Endothelial cell of umbilical vein (primary cell): ENCODE results near the gene LAMP1. TPM values are rescaled to one million over a fixed set of nuclear protein-coding genes. Genes with fewer than 3 reads are reported as not detected.

Experiments
- BruUV-seq: library from RNA; stranded (reverse); fragments of 400-500 nt; replicated peaks from 2 replicates; lab custom pipeline; 2021; lab: Mats Ljungman, UMichigan
- CTCF ChIA-PET: fragments of 300-600, 350-600 bp; sonication (Branson Sonifier 250); formaldehyde crosslinking; loops from one replicate; lab custom pipeline; 2021; ENCODE audit warnings: antibody characterized with exemption, inconsistent platforms; lab: Charles Lee
- POLR2A ChIA-PET: fragments of 300-600, 350-600 bp; sonication (Branson Sonifier 250); formaldehyde crosslinking; loops from one replicate; lab custom pipeline; 2021; ENCODE audit warnings: antibody characterized with exemption, inconsistent platforms; lab: Charles Lee
- DNase-seq: peaks from one replicate; pipeline ENCODE4 v3.0.0-alpha.2; 2011; ENCODE audit warnings: low read depth, low spot score
- FAIRE-seq: peaks from 2 replicates; lab custom pipeline; 2011; peaks lifted over from hg19 to GRCh38; lab: Jason Lieb, UNC
- H2AFZ ChIP-seq: 2 replicates; pipeline ENCODE4 v1.6.0; 2012; ENCODE audit warnings: low read depth, low read length, control low read depth, inconsistent platforms
- H3K27ac ChIP-seq: 2 replicates; pipeline ENCODE4 v1.5.1; 2011; ENCODE audit warnings: low read depth, mild to moderate bottlenecking, control low read depth, low read length, moderate library complexity; ENCODE audit not compliant: insufficient read depth
- H3K27me3 ChIP-seq, 2 experiments: 2 replicates each; pipeline versions ENCODE4 v1.6.0 to v1.6.1; 2011; ENCODE audit warnings: low read length in 2 of 2, mixed read lengths in 1 of 2; ENCODE audit not compliant: control insufficient read depth in 2 of 2, insufficient read depth in 2 of 2
- H3K36me3 ChIP-seq, 2 experiments: 2 replicates in 1 of 2; 3 replicates in 1 of 2; pipeline ENCODE4 v1.5.1; 2011; ENCODE audit warnings: low read length in 2 of 2, mild to moderate bottlenecking in 1 of 2, moderate library complexity in 1 of 2; ENCODE audit not compliant: control insufficient read depth in 2 of 2, insufficient read depth in 2 of 2; ENCODE audit errors: extremely low read depth in 1 of 2
- H3K4me1 ChIP-seq: 3 replicates; pipeline ENCODE4 v1.5.1; 2011; ENCODE audit warnings: mild to moderate bottlenecking, low read length; ENCODE audit not compliant: control insufficient read depth, insufficient read depth; ENCODE audit errors: extremely low read depth
- H3K4me2 ChIP-seq: 2 replicates; pipeline ENCODE4 v1.6.1; 2011; ENCODE audit warnings: low read length, control low read depth, mixed read lengths; ENCODE audit not compliant: insufficient read depth
- H3K4me3 ChIP-seq, 3 experiments: fragments of 200-600 bp in 1 of 3; sonication (generic), shearing (Covaris generic) in 1 of 3; replicated peaks in 1 of 3; 2 replicates each; pipeline ENCODE4 v1.5.1; 2011 to 2016; ENCODE audit warnings: control low read depth in 3 of 3, low read length in 3 of 3, mild to moderate bottlenecking in 2 of 3, inconsistent platforms in 1 of 3, low read depth in 1 of 3, moderate library complexity in 1 of 3; ENCODE audit not compliant: insufficient read depth in 1 of 3
- H3K79me2 ChIP-seq: 2 replicates; pipeline ENCODE4 v1.6.0; 2012; ENCODE audit warnings: low read length, inconsistent platforms; ENCODE audit not compliant: control insufficient read depth, insufficient read depth
- H3K9ac ChIP-seq: replicated peaks from 2 replicates; pipeline ENCODE3; 2011; ENCODE audit warnings: low read length, control low read depth; ENCODE audit not compliant: insufficient read depth; ENCODE audit errors: extremely low read depth
- H3K9me1 ChIP-seq: replicated peaks from 3 replicates; pipeline ENCODE4 v1.6.0; 2011; ENCODE audit warnings: mild to moderate bottlenecking, low read length; ENCODE audit not compliant: control insufficient read depth, insufficient read depth; ENCODE audit errors: extremely low read depth
- H3K9me3 ChIP-seq: replicated peaks from 2 replicates; pipeline ENCODE4 v1.5.1; 2012; ENCODE audit warnings: low read length, inconsistent platforms; ENCODE audit not compliant: control insufficient read depth, insufficient read depth
- H4K20me1 ChIP-seq: replicated peaks from 2 replicates; pipeline ENCODE3; 2011; ENCODE audit warnings: mild to moderate bottlenecking, low read length; ENCODE audit not compliant: control insufficient read depth, insufficient read depth; ENCODE audit errors: extremely low read depth
- CTCF ChIP-seq, 2 donors: IDR thresholded peaks; 1 replicate in 1 of 2; 2 replicates in 1 of 2; pipeline ENCODE4 v1.5.1; 2011; ENCODE audit warnings: low read length in 2 of 2, mild to moderate bottlenecking in 2 of 2, moderate library complexity in 2 of 2, control low read depth in 1 of 2, inconsistent platforms in 1 of 2, low read depth in 1 of 2; ENCODE audit not compliant: insufficient read depth in 1 of 2; ENCODE audit errors: extremely low read depth in 1 of 2
- EZH2 ChIP-seq: IDR thresholded peaks from 2 replicates; pipeline ENCODE4 v1.6.1; 2012; ENCODE audit warnings: borderline replicate concordance, low read depth, mild to moderate bottlenecking, moderate library complexity, low read length, inconsistent platforms; ENCODE audit not compliant: severe bottlenecking
- FOS ChIP-seq: IDR thresholded peaks from 2 replicates; pipeline ENCODE4 v1.6.1; 2011; ENCODE audit warnings: mild to moderate bottlenecking, low read length, moderate library complexity, borderline replicate concordance; ENCODE audit not compliant: insufficient read depth
- GATA2 ChIP-seq: IDR thresholded peaks from 2 replicates; pipeline ENCODE4 v1.7.0; 2011; ENCODE audit warnings: low read depth, mild to moderate bottlenecking, moderate library complexity, mixed read lengths, low read length; ENCODE audit not compliant: insufficient read length, insufficient read depth
- JUN ChIP-seq: IDR thresholded peaks from 2 replicates; pipeline ENCODE4 v1.6.1; 2011; ENCODE audit warnings: borderline replicate concordance, low read depth; ENCODE audit not compliant: insufficient read length, insufficient read depth
- MAX ChIP-seq: IDR thresholded peaks from 2 replicates; pipeline ENCODE4 v1.6.1; 2011; ENCODE audit not compliant: insufficient read depth, insufficient read length
- MYC ChIP-seq: IDR thresholded peaks from one replicate; pipeline ENCODE4 v1.6.1; 2011; ENCODE audit warnings: mild to moderate bottlenecking, low read depth, low read length
- POLR2A ChIP-seq: IDR thresholded peaks from 2 replicates; pipeline ENCODE4 v1.6.1; 2012; ENCODE audit warnings: low read depth, mild to moderate bottlenecking, control low read depth, low read length
- POLR2AphosphoS5 ChIP-seq: IDR thresholded peaks from 2 replicates; pipeline ENCODE4 v1.6.1; 2012; ENCODE audit warnings: low read depth, mild to moderate bottlenecking, control low read depth, low read length, moderate library complexity; ENCODE audit not compliant: insufficient read depth
- dilution Hi-C: fragments of 300-500 bp; cut with MboI; formaldehyde crosslinking; loops from one replicate; pipeline ENCODE4 v1.15.0; 2019; ENCODE audit warnings: low sequenced_read_pairs; ENCODE audit not compliant: extremely low pct_ligation_motif_present
- intact Hi-C: fragments of 100-400 bp; cut with micrococcal nuclease; formaldehyde crosslinking; loops from one replicate; pipeline ENCODE4 v1.10.0; 2022
- polyA plus RNA-seq, 4 experiments: library from polyadenylated mRNA; depleted of rRNA in 3 of 4; stranded (reverse) in 3 of 4; unstranded in 1 of 4; fragments of >200 nt; gene quantifications; 2 replicates each; pipeline versions ENCODE4 v1.2.1 to v1.2.3, GENCODE V29; 2011 to 2012; ENCODE audit warnings: missing spikeins in 1 of 4
- total RNA-seq: library from RNA; stranded (reverse); gene quantifications from 2 replicates; pipeline ENCODE4 v1.2.3, GENCODE V29; 2021

The LAMP1 gene
- total and polyA plus RNA-seq, 2 donors (not counting 3 experiments of a cell fraction or from before 2014, with no cell fraction given): 262 to 285 TPM

GRCh38 chr13:113338451-113338850, 41.4 kb downstream of the LAMP1 start:
- H3K9me1 ChIP-seq: no peaks in the 10 kb centered on the region
- dilution Hi-C loops (no loop called here), intact Hi-C loops (no loop called here)
- no peaks in the 10 kb centered on the region for H3K36me3 ChIP-seq
- H3K4me1 ChIP-seq: no peaks in the 10 kb centered on the region
- ChIA-PET POLR2A (no interaction called here), CTCF (interaction anchor here (1.3 kb wide), 1 partner anchor 56 kb away, joined by 3 read pairs; no protein-coding TSS in a partner anchor)
- no peaks in the 10 kb centered on the region for H3K27me3 ChIP-seq
- no peaks in the 10 kb centered on the region for H3K9me3 ChIP-seq
- no peaks in the 10 kb centered on the region for H4K20me1 ChIP-seq
- no peak overlapping the region for H3K4me2 ChIP-seq
- no peak for FAIRE-seq
- no peak for DNase-seq
- TF ChIP-seq FOS (no peak), JUN (no peak), MAX (no peak), GATA2 (no peak), POLR2AphosphoS5 (no peak), CTCF (IDR thresholded peaks at IDR 0.05; ENCODE audit: extremely low read depth in 1 of 2, insufficient read depth in 1 of 2, low read depth in 1 of 2, low read length in 2 of 2) (no peak), EZH2 (no peak), MYC (no peak), POLR2A (no peak)
- no peak overlapping the region for H3K9ac ChIP-seq
- no peak overlapping the region for H3K27ac ChIP-seq
- no TSS peak for BruUV-seq
- no peak overlapping the region for H3K4me3 ChIP-seq
- no peak overlapping the region for H2AFZ ChIP-seq
- H3K79me2 ChIP-seq: no peaks in the 10 kb centered on the region
